IMR-90 (cell line): ENCODE results near the gene DOLPP1. TPM values are rescaled to one million over a fixed set of nuclear protein-coding genes. Genes with fewer than 3 reads are reported as not detected.
A peak's percentile ranks its signal among the peaks of the same experiment; 100 is the strongest.

ENCODE experiments used
- ATAC-seq: fragments of 200-7000 bp; cut with Tn5 transposase; 2 replicates; pipeline ENCODE4 v1.9.1; 2020; ENCODE audit warnings: low read depth, mild to moderate bottlenecking, moderate library complexity
- BruUV-seq: library from RNA; stranded (reverse); fragments of 400-500 nt; replicated peaks from 2 replicates; lab custom pipeline; 2021; lab: Mats Ljungman, UMichigan
- CTCF ChIA-PET: fragments of 300-600 bp; formaldehyde crosslinking; extraction: SDS; loops from one replicate; lab custom pipeline; 2021; ENCODE audit warnings: antibody characterized with exemption; lab: Yijun Ruan, JAX
- POLR2A ChIA-PET: fragments of 300-600 bp; sonication (Branson Sonifier 250); formaldehyde crosslinking; loops from one replicate; lab custom pipeline; 2022; ENCODE audit warnings: antibody characterized with exemption; ENCODE audit not compliant: unreplicated experiment; lab: Charles Lee
- DNase-seq: peaks from one replicate; pipeline ENCODE4 v3.0.0; 2013
- H2AFZ ChIP-seq: replicated peaks from 2 replicates; pipeline ENCODE3; 2013; ENCODE audit warnings: low read length, mild to moderate bottlenecking; ENCODE audit not compliant: poor library complexity
- H2AK5ac ChIP-seq: 2 replicates; pipeline ENCODE4 v1.6.1; 2013; ENCODE audit warnings: low read depth, low read length, inconsistent platforms
- H2AK9ac ChIP-seq: replicated peaks from 2 replicates; pipeline ENCODE3; 2013; ENCODE audit warnings: mild to moderate bottlenecking, low read depth, low read length, moderate library complexity; ENCODE audit not compliant: poor library complexity
- H2BK120ac ChIP-seq: 2 replicates; pipeline ENCODE4 v1.6.1; 2013; ENCODE audit warnings: low read depth, low read length, inconsistent platforms
- H2BK15ac ChIP-seq: 3 replicates; pipeline ENCODE4 v1.6.1; 2013; ENCODE audit warnings: low read depth, low read length, inconsistent platforms
- H2BK20ac ChIP-seq: 2 replicates; pipeline ENCODE4 v1.6.1; 2013; ENCODE audit warnings: low read depth, mild to moderate bottlenecking, inconsistent platforms, low read length, moderate library complexity
- H2BK5ac ChIP-seq: 2 replicates; pipeline ENCODE4 v1.6.1; 2013; ENCODE audit warnings: mild to moderate bottlenecking, low read depth, low read length, inconsistent platforms; ENCODE audit not compliant: poor library complexity, severe bottlenecking
- H3K14ac ChIP-seq: replicated peaks from 2 replicates; pipeline ENCODE4 v1.6.1; 2013; ENCODE audit warnings: low read depth, low read length, inconsistent platforms
- H3K18ac ChIP-seq: 2 replicates; pipeline ENCODE4 v1.6.1; 2013; ENCODE audit warnings: low read depth, low read length, control low read depth
- H3K23ac ChIP-seq: 2 replicates; pipeline ENCODE4 v1.6.1; 2013; ENCODE audit warnings: low read depth, low read length, inconsistent platforms
- H3K27ac ChIP-seq: 2 replicates; pipeline ENCODE4 v1.5.1; 2013; ENCODE audit warnings: mild to moderate bottlenecking, control low read depth, low read length; ENCODE audit not compliant: insufficient read depth
- H3K27me3 ChIP-seq: 2 replicates; pipeline ENCODE4 v1.6.1; 2013; ENCODE audit warnings: low read length; ENCODE audit not compliant: control insufficient read depth, insufficient read depth
- H3K36me3 ChIP-seq: 2 replicates; pipeline ENCODE4 v1.6.1; 2013; ENCODE audit warnings: low read length, mixed read lengths; ENCODE audit not compliant: control insufficient read depth, insufficient read depth
- H3K4ac ChIP-seq: 2 replicates; pipeline ENCODE4 v1.6.1; 2013; ENCODE audit warnings: low read depth, low read length, inconsistent platforms
- H3K4me1 ChIP-seq: 2 replicates; pipeline ENCODE4 v1.6.1; 2013; ENCODE audit warnings: low read length, mixed read lengths; ENCODE audit not compliant: control insufficient read depth, insufficient read depth
- H3K4me2 ChIP-seq: 2 replicates; pipeline ENCODE4 v1.6.1; 2013; ENCODE audit warnings: low read depth, mild to moderate bottlenecking, control low read depth, low read length, moderate library complexity
- H3K4me3 ChIP-seq: 2 replicates; pipeline ENCODE4 v1.5.1; 2013; ENCODE audit warnings: low read depth, mild to moderate bottlenecking, control low read depth, low read length, moderate library complexity; ENCODE audit not compliant: insufficient read depth
- H3K56ac ChIP-seq: 2 replicates; pipeline ENCODE4 v1.6.1; 2013; ENCODE audit warnings: low read length, inconsistent platforms; ENCODE audit not compliant: insufficient read depth; ENCODE audit errors: extremely low read depth
- H3K79me1 ChIP-seq, 2 experiments: 2 replicates each; pipeline ENCODE4 v1.6.1; 2013; ENCODE audit warnings: low read length in 2 of 2, inconsistent platforms in 1 of 2, low read depth in 1 of 2
- H3K9ac ChIP-seq: 2 replicates; pipeline ENCODE4 v1.6.1; 2013; ENCODE audit warnings: low read depth, low read length, control low read depth
- H3K9me1 ChIP-seq: 2 replicates; pipeline ENCODE4 v1.6.1; 2013; ENCODE audit warnings: low read length, inconsistent platforms; ENCODE audit not compliant: insufficient read depth
- H3K9me3 ChIP-seq: 2 replicates; pipeline ENCODE4 v1.6.1; 2013; ENCODE audit warnings: low read length; ENCODE audit not compliant: control insufficient read depth, insufficient read depth
- H4K20me1 ChIP-seq: 2 replicates; pipeline ENCODE4 v1.6.1; 2013; ENCODE audit warnings: low read length, inconsistent platforms; ENCODE audit not compliant: insufficient read depth
- H4K5ac ChIP-seq: 2 replicates; pipeline ENCODE4 v1.6.1; 2013; ENCODE audit warnings: mild to moderate bottlenecking, low read depth, low read length, control low read depth
- H4K8ac ChIP-seq, 2 experiments: 2 replicates each; pipeline ENCODE4 v1.6.1; 2013; ENCODE audit warnings: low read depth in 2 of 2, low read length in 2 of 2, control low read depth in 1 of 2, inconsistent platforms in 1 of 2
- H4K91ac ChIP-seq: 2 replicates; pipeline ENCODE4 v1.6.1; 2013; ENCODE audit warnings: low read depth, low read length, inconsistent platforms; ENCODE audit not compliant: insufficient read depth
- BHLHE40 ChIP-seq: fragments of 150-350 bp; IDR thresholded peaks from 2 replicates; pipeline ENCODE4 v1.6.1; 2016; ENCODE audit warnings: mild to moderate bottlenecking, low read depth, low read length
- CEBPB ChIP-seq: IDR thresholded peaks from 2 replicates; pipeline ENCODE4 v1.6.1; 2012; ENCODE audit warnings: low read depth, low read length, improper control_type of control experiment
- CHD1 ChIP-seq: IDR thresholded peaks from 2 replicates; pipeline ENCODE4 v1.6.1; 2012; ENCODE audit warnings: low read depth, low read length, improper control_type of control experiment
- ELK1 ChIP-seq: fragments of 150-350 bp; IDR thresholded peaks from 2 replicates; pipeline ENCODE4 v1.6.1; 2016; ENCODE audit warnings: low read depth, mild to moderate bottlenecking, low read length, moderate library complexity, borderline replicate concordance
- FOS ChIP-seq: fragments of 150-350 bp; IDR thresholded peaks from 2 replicates; pipeline ENCODE4 v1.6.1; 2016; ENCODE audit warnings: low read depth, low read length
- MAZ ChIP-seq: IDR thresholded peaks from 2 replicates; pipeline ENCODE4 v1.6.1; 2012; ENCODE audit warnings: low read depth, mild to moderate bottlenecking, low read length, improper control_type of control experiment, moderate library complexity, borderline replicate concordance
- MXI1 ChIP-seq: IDR thresholded peaks from 2 replicates; pipeline ENCODE4 v1.6.1; 2012; ENCODE audit warnings: low read depth, mild to moderate bottlenecking, low read length, moderate library complexity, borderline replicate concordance
- NFE2L2 ChIP-seq: fragments of 150-350 bp; IDR thresholded peaks from 2 replicates; pipeline ENCODE4 v1.6.1; 2016; ENCODE audit warnings: low read depth, mild to moderate bottlenecking, low read length
- RAD21 ChIP-seq: IDR thresholded peaks from 2 replicates; pipeline ENCODE4 v1.6.1; 2012; ENCODE audit warnings: low read length, improper control_type of control experiment
- RCOR1 ChIP-seq: IDR thresholded peaks from 2 replicates; pipeline ENCODE4 v1.6.1; 2012; ENCODE audit warnings: mild to moderate bottlenecking, low read length, improper control_type of control experiment; ENCODE audit not compliant: insufficient replicate concordance
- RFX5 ChIP-seq: IDR thresholded peaks from 2 replicates; pipeline ENCODE4 v1.8.0; 2012; ENCODE audit warnings: low read depth, mild to moderate bottlenecking, low read length, moderate library complexity
- WGBS, 2 experiments: methylation state at CpG; one replicate each; pipeline versions ENCODE4 v1.1.5 to v1.1.7; 2013; ENCODE audit warnings: missing lambda C conversion rate in 2 of 2; ENCODE audit not compliant: insufficient read length in 1 of 2; ENCODE audit errors: extremely low coverage in 2 of 2; 5-methylcytosine and 5-hydroxymethylcytosine counted together
- dilution Hi-C: fragments of 300-500 bp; cut with HindIII; formaldehyde crosslinking; loops from one replicate; pipeline ENCODE4 v1.14.3; 2018; ENCODE audit warnings: low sequenced_read_pairs; ENCODE audit not compliant: unreplicated experiment
- in situ Hi-C: fragments of 300-500 bp; cut with MboI; formaldehyde crosslinking; loops from 3 replicates; pipeline ENCODE4 v1.14.3; 2019; ENCODE audit warnings: low sequenced_read_pairs, inconsistent platforms, mixed read lengths
- intact Hi-C: fragments of 100-400 bp; cut with micrococcal nuclease; formaldehyde crosslinking; loops from 2 replicates; pipeline ENCODE4 v1.10.0; 2022
- polyA plus RNA-seq, 3 experiments: library from polyadenylated mRNA; depleted of rRNA; stranded (reverse); fragments of >200 nt; gene quantifications; 2 replicates each; pipeline ENCODE4 v1.2.3, GENCODE V29; 2012; ENCODE audit warnings: low replicate concordance in 1 of 3
- total RNA-seq: library from RNA; depleted of rRNA; stranded (reverse); fragments of >200 nt; gene quantifications from 2 replicates; pipeline ENCODE4 v1.2.3, GENCODE V29; 2012
- TF ChIP-seq, protein P1 (sequence below): fragments of 150-350 bp; IDR thresholded peaks from 2 replicates; pipeline ENCODE4 v1.6.1; 2017; ENCODE audit warnings: mild to moderate bottlenecking, antibody characterized with exemption, low read length, low read depth

DOLPP1 gene
- total and polyA plus RNA-seq, 2 of the 4 experiments (the other 2 are of a cell fraction): 7.0 to 16.5 TPM

DNA sequence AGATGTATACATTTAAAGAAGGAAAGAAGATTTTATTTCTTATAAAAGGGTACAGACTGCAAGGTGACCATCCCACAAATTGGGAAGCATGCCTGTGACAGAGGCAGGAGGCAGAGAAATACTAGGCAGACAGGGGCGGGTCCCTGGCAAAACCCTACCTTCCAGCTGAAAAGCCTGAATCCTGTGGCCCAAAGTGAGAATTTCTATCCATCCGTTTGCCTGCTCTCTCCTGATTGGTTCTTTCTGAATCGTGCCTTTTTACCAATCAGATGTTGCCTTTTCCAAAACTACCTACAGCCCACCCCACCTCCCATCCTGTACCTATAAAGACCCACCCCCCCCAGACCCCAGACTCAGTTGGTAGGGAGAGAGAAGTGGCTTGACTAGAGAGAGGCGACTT lies 49.4 kb upstream of the DOLPP1 start:
- Histone ChIP-seq H3K9ac (no peak overlapping the region), H4K91ac (no peak overlapping the region), H3K9me3 (no peaks in the 10 kb centered on the region), H3K36me3 (no peaks in the 10 kb centered on the region), H3K4me2 (no peak overlapping the region), H4K5ac (no peak overlapping the region), H3K27me3 (no peaks in the 10 kb centered on the region), H3K18ac (no peak overlapping the region), H2BK20ac (no peak overlapping the region), H4K20me1 (peaks cover 6% of the 10 kb centered on the region; the same call in 1 of the 2 replicates), H2AK5ac (no peak overlapping the region), H2AFZ (peak overlapping the region; percentile 72), H2AK9ac (no peak overlapping the region), H3K56ac (no peak overlapping the region), H3K9me1 (peaks cover 9% of the 10 kb centered on the region), H4K8ac (no peak overlapping the region), H2BK120ac (no peak overlapping the region), H3K4me3 (no peak overlapping the region), H2BK5ac (no peak overlapping the region), H2BK15ac (no peak overlapping the region), H3K27ac (no peak overlapping the region), H3K4me1 (peaks cover 10% of the 10 kb centered on the region), H3K79me1 (peaks cover 8 to 14% of the 10 kb centered on the region in 2 experiments), H3K14ac (no peak overlapping the region), H3K4ac (no peak overlapping the region), H3K23ac (no peak overlapping the region)
- no TSS peak for BruUV-seq
- intact Hi-C loops (no loop called here), dilution Hi-C loops (no loop called here), in situ Hi-C loops (no loop called here)
- ATAC-seq: no peak
- ChIA-PET POLR2A (interaction anchor here (0.5 kb wide), 1 partner anchor 322 kb away, joined by 4 read pairs; no protein-coding TSS in a partner anchor), CTCF (interaction anchor here (0.7 kb wide), 2 partner anchors 18 to 27 kb away, joined by 3 read pairs; no protein-coding TSS in a partner anchor)
- TF ChIP-seq NFE2L2 (no peak), MXI1 (no peak), FOS (no peak), RCOR1 (no peak), RFX5 (no peak), ELK1 (no peak), MAZ (no peak), BHLHE40 (no peak), CHD1 (no peak), CEBPB (no peak), RAD21 (no peak)
- TF ChIP-seq, protein P1, sequence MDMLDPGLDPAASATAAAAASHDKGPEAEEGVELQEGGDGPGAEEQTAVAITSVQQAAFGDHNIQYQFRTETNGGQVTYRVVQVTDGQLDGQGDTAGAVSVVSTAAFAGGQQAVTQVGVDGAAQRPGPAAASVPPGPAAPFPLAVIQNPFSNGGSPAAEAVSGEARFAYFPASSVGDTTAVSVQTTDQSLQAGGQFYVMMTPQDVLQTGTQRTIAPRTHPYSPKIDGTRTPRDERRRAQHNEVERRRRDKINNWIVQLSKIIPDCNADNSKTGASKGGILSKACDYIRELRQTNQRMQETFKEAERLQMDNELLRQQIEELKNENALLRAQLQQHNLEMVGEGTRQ: no peak
- WGBS, 2 experiments: 25% methylated on average over 3 of the region's 4 CpGs; no CpG with 5 or more reads in 1 of the 2 experiments
- no peak for DNase-seq
